Measurements from ENCODE around the gene TBC1D24. TPM values are rescaled to one million over a fixed set of nuclear protein-coding genes. Genes with fewer than 3 reads are reported as not detected.

TBC1D24 gene
- total RNA-seq, 8 experiments from 2014 or later = 12.3 to 23.5 (median 14.7) TPM

GRCh38 chr16:2490190-2491105, 15.5 kb downstream of the TBC1D24 start:
- ATAC-seq (replicated peaks in 6 of 8) = peak in 1 of 8 experiments; percentile 44
- Histone ChIP-seq H3K4me1 (replicated peaks in 1 of 2) (peaks cover 0 to 6% of the 10 kb centered on the region in 2 donors), H3K4me3 (no peak overlapping the region), H3K27ac (no peak overlapping the region)
- in situ Hi-C loops (cut with MboI; ENCODE audit: low pct_unique_long_range_greater_than_20kb in 2 of 9, low sequenced_read_pairs in 9 of 9, unreplicated experiment in 9 of 9) = loop anchor here in 1 of 9 experiments (25.0 kb wide), 1 partner anchor 153 kb away; the partner anchor contains the start of gene ABCA3
- WGBS, 10 experiments = 40 to 96% (median 88%) methylated on average over 1 to 9 of the region's 23 CpGs; no CpG with 5 or more reads in 7 of the 10 experiments

GRCh38 chr16:2492292-2492691, 17.4 kb downstream of the TBC1D24 start:
- in situ Hi-C loops (cut with MboI; ENCODE audit: low pct_unique_long_range_greater_than_20kb in 2 of 9, low sequenced_read_pairs in 9 of 9, unreplicated experiment in 9 of 9) = loop anchor here in 1 of 9 experiments (25.0 kb wide), 1 partner anchor 155 kb away; the partner anchor contains the start of gene ABCA3
- Histone ChIP-seq H3K27ac (no peak overlapping the region), H3K4me3 (no peak overlapping the region), H3K4me1 (replicated peaks in 1 of 2) (peaks cover 8 to 10% of the 10 kb centered on the region in 2 donors)
- no peak for ATAC-seq (replicated peaks in 6 of 8)
- 84 to 96% (median 90%) methylated on average over 4 to 10 of the region's 13 CpGs; no CpG with 5 or more reads in 4 of the 10 experiments for WGBS, 10 experiments

GRCh38 chr16:2493605-2494004, 18.7 kb downstream of the TBC1D24 start:
- WGBS, 10 experiments = 60 to 100% (median 100%) methylated on average over 1 to 5 of the region's 6 CpGs; no CpG with 5 or more reads in 2 of the 10 experiments
- H3K4me3 ChIP-seq = no peak overlapping the region
- no peak overlapping the region for H3K27ac ChIP-seq
- no peak for ATAC-seq (replicated peaks in 6 of 8)
- peaks cover 14 to 15% of the 10 kb centered on the region in 2 donors for H3K4me1 ChIP-seq (replicated peaks in 1 of 2)
- in situ Hi-C loops (cut with MboI; ENCODE audit: low pct_unique_long_range_greater_than_20kb in 2 of 9, low sequenced_read_pairs in 9 of 9, unreplicated experiment in 9 of 9) = loop anchor here in 1 of 9 experiments (25.0 kb wide), 1 partner anchor 156 kb away; the partner anchor contains the start of gene ABCA3

DNA sequence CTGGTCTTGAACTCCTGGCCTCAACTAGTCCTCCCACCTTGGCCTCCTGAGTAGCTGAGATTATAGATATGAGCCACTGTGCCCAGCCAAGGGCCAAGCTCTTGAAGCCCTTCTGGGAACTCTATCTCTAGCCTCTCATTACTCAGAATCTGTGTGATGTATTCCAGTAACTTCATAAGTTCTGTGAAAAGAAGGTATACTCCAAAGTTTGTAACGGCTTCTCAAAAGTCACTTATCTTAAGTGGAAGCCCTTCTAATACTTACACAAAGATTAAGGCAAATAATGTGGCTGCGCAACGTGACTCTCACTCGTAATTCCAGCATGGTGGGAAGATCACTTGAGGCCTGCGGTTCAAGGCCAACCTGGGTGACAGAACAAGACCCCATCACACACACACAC, 19.7 kb downstream of the TBC1D24 start:
- in situ Hi-C loops (cut with MboI; ENCODE audit: low pct_unique_long_range_greater_than_20kb in 2 of 9, low sequenced_read_pairs in 9 of 9, unreplicated experiment in 9 of 9) = loop anchor here in 1 of 9 experiments (25.0 kb wide), 1 partner anchor 157 kb away; the partner anchor contains the start of gene ABCA3

GRCh38 chr16:2495041-2495440, 20.1 kb downstream of the TBC1D24 start:
- WGBS, 10 experiments = 87 to 100% (median 100%) methylated on average over 1 to 4 of the region's 5 CpGs; no CpG with 5 or more reads in 4 of the 10 experiments
- Histone ChIP-seq H3K27ac (no peak overlapping the region), H3K4me1 (replicated peaks in 1 of 2) (peaks cover 14 to 15% of the 10 kb centered on the region in 2 donors), H3K4me3 (no peak overlapping the region)
- no peak for ATAC-seq (replicated peaks in 6 of 8)
- in situ Hi-C loops (cut with MboI; ENCODE audit: low pct_unique_long_range_greater_than_20kb in 2 of 9, low sequenced_read_pairs in 9 of 9, unreplicated experiment in 9 of 9) = loop anchor here in 1 of 9 experiments (25.0 kb wide), 1 partner anchor 158 kb away; the partner anchor contains the start of gene ABCA3

More for the DNA sequence above, 19.7 kb downstream of the TBC1D24 start:
- Histone ChIP-seq H3K4me3 (no peak overlapping the region), H3K27ac (no peak overlapping the region), H3K4me1 (replicated peaks in 1 of 2) (peaks cover 14 to 15% of the 10 kb centered on the region in 2 donors)
- no peak for ATAC-seq (replicated peaks in 6 of 8)
- WGBS, 10 experiments = 67 to 100% (median 93%) methylated on average over 1 to 5 of the region's 5 CpGs; no CpG with 5 or more reads in 2 of the 10 experiments

- H3K27ac ChIP-seq = peak overlapping the region; percentile 61 to 85
- in situ Hi-C loops (cut with MboI; ENCODE audit: low pct_unique_long_range_greater_than_20kb in 2 of 9, low sequenced_read_pairs in 9 of 9, unreplicated experiment in 9 of 9) = loop anchor here in 1 of 9 experiments (25.0 kb wide), 1 partner anchor 159 kb away; the partner anchor contains the start of gene ABCA3
- WGBS, 10 experiments = 89 to 100% (median 96%) methylated on average over 1 to 28 of the region's 62 CpGs; no CpG with 5 or more reads in 4 of the 10 experiments
These were observed 21.5 kb downstream of the TBC1D24 start for GRCh38 chr16:2496223-2497115.

DNA sequence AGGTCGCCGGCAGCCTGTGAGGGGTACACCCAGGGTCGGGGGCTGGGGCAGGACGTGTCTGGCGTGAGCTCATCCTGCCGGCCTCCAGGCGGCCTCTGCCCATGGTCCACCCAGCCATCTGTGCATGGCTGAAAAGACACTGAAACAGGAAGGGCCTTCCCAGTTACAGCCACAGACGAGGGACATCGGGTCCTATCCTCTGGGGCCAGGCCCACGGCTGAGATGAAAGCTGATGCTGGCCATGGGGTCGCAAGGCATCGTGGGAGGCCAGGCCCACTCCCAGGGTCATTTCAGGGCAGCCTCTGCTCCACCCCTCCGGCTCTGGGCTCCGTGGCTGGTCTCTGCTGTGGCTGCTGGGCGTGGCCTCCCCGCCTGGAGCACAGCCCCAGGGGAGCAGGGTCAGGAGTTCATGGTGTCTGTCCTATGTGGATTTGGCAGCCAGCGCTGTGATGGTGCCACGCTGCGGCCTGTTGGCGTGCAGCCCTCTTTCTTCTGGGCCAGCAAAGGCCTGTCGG, 22.2 kb downstream of the TBC1D24 start:
- WGBS, 10 experiments = 0 to 78% (median 44%) methylated on average over 1 to 13 of the region's 21 CpGs; no CpG with 5 or more reads in 5 of the 10 experiments
- Histone ChIP-seq H3K4me1 (replicated peaks in 1 of 2) (peaks cover 23 to 24% of the 10 kb centered on the region in 2 donors), H3K27ac (peak overlapping the region; percentile 61 to 85), H3K4me3 (no peak overlapping the region)
- in situ Hi-C loops (cut with MboI; ENCODE audit: low pct_unique_long_range_greater_than_20kb in 2 of 9, low sequenced_read_pairs in 9 of 9, unreplicated experiment in 9 of 9) = loop anchor here in 1 of 9 experiments (25.0 kb wide), 1 partner anchor 160 kb away; the partner anchor contains the start of gene ABCA3
- peak in 6 of 8 experiments; percentile 4 to 75 (median 44) for ATAC-seq (replicated peaks in 6 of 8)

More at GRCh38 chr16:2496223-2497115, 21.5 kb downstream of the TBC1D24 start:
- H3K4me3 ChIP-seq = no peak overlapping the region
- ATAC-seq (replicated peaks in 6 of 8) = no peak
- peaks cover 16 to 18% of the 10 kb centered on the region in 2 donors for H3K4me1 ChIP-seq (replicated peaks in 1 of 2)

GRCh38 chr16:2497695-2498484, 23.0 kb downstream of the TBC1D24 start:
- peak in 2 of 8 experiments; percentile 4 to 8 for ATAC-seq (replicated peaks in 6 of 8)
- H3K27ac ChIP-seq = peak overlapping the region; percentile 61 to 85
- H3K4me3 ChIP-seq = no peak overlapping the region
- peaks cover 24 to 29% of the 10 kb centered on the region in 2 donors for H3K4me1 ChIP-seq (replicated peaks in 1 of 2)
- WGBS, 10 experiments = 54 to 100% (median 75%) methylated on average over 1 to 4 of the region's 26 CpGs; no CpG with 5 or more reads in 5 of the 10 experiments
- in situ Hi-C loops (cut with MboI; ENCODE audit: low pct_unique_long_range_greater_than_20kb in 2 of 9, low sequenced_read_pairs in 9 of 9, unreplicated experiment in 9 of 9) = loop anchor here in 1 of 9 experiments (25.0 kb wide), 1 partner anchor 161 kb away; the partner anchor contains the start of gene ABCA3

GRCh38 chr16:2498531-2499253, 23.8 kb downstream of the TBC1D24 start:
- no peak for ATAC-seq (replicated peaks in 6 of 8)
- in situ Hi-C loops (cut with MboI; ENCODE audit: low pct_unique_long_range_greater_than_20kb in 2 of 9, low sequenced_read_pairs in 9 of 9, unreplicated experiment in 9 of 9) = loop anchor here in 1 of 9 experiments (25.0 kb wide), 1 partner anchor 161 kb away; the partner anchor contains the start of gene ABCA3
- WGBS, 10 experiments = 60 to 100% (median 72%) methylated on average over 1 to 3 of the region's 15 CpGs; no CpG with 5 or more reads in 6 of the 10 experiments
- Histone ChIP-seq H3K27ac (no peak overlapping the region), H3K4me3 (no peak overlapping the region), H3K4me1 (replicated peaks in 1 of 2) (peaks cover 24 to 30% of the 10 kb centered on the region in 2 donors)

- Histone ChIP-seq H3K27ac (no peak overlapping the region), H3K4me3 (no peak overlapping the region), H3K4me1 (replicated peaks in 1 of 2) (peaks cover 24 to 30% of the 10 kb centered on the region in 2 donors)
- ATAC-seq (replicated peaks in 6 of 8) = no peak
- in situ Hi-C loops (cut with MboI; ENCODE audit: low pct_unique_long_range_greater_than_20kb in 2 of 9, low sequenced_read_pairs in 9 of 9, unreplicated experiment in 9 of 9) = loop anchor here in 1 of 9 experiments (25.0 kb wide), 1 partner anchor 162 kb away; the partner anchor contains the start of gene ABCA3
- no CpG with 5 or more reads among the region's 6 CpGs for WGBS, 10 experiments
These were observed 24.5 kb downstream of the TBC1D24 start for GRCh38 chr16:2499454-2499853.
